HG03139 (cell line): ENCODE data around the gene EGFR.

ENCODE experiments used
- ATAC-seq: cut with Tn5 transposase; IDR thresholded peaks from one replicate; pipeline ENCODE4 v1.9.1; 2021; ENCODE audit not compliant: unreplicated experiment

EGFR gene

GRCh38 chr7:55121249-55121648 is 102.4 kb downstream of the EGFR start:
- ATAC-seq: no peak

GRCh38 chr7:55122263-55122662 is 103.4 kb downstream of the EGFR start:
- no peak for ATAC-seq

- ATAC-seq: no peak
These were observed 106.4 kb downstream of the EGFR start for GRCh38 chr7:55124989-55125875.

- ATAC-seq: no peak
These were observed 108.3 kb downstream of the EGFR start for GRCh38 chr7:55127135-55127551.

GRCh38 chr7:55127622-55128081 is 108.8 kb downstream of the EGFR start:
- no peak for ATAC-seq

GRCh38 chr7:55128693-55129394 is 110.0 kb downstream of the EGFR start:
- ATAC-seq: no peak

- ATAC-seq: no peak
These were observed 111.0 kb downstream of the EGFR start for GRCh38 chr7:55129541-55130394.

- ATAC-seq: no peak
These were observed 111.8 kb downstream of the EGFR start for GRCh38 chr7:55130395-55131141.

- no peak for ATAC-seq
These were observed 112.5 kb downstream of the EGFR start for GRCh38 chr7:55131142-55131929.

- ATAC-seq: no peak
These were observed 113.7 kb downstream of the EGFR start for GRCh38 chr7:55132550-55132889.

- ATAC-seq: no peak
These were observed 114.2 kb downstream of the EGFR start for GRCh38 chr7:55132890-55133551.

- no peak for ATAC-seq
These were observed 115.0 kb downstream of the EGFR start for GRCh38 chr7:55133630-55134358.

GRCh38 chr7:55134359-55134725 is 115.5 kb downstream of the EGFR start:
- ATAC-seq: no peak

GRCh38 chr7:55134786-55135185 is 116.0 kb downstream of the EGFR start:
- ATAC-seq: no peak

GRCh38 chr7:55135462-55135861 is 116.6 kb downstream of the EGFR start:
- ATAC-seq: no peak

- ATAC-seq: no peak
These were observed 119.8 kb downstream of the EGFR start for GRCh38 chr7:55138663-55139062.

- peak; percentile 80 for ATAC-seq
These were observed 121.6 kb downstream of the EGFR start for GRCh38 chr7:55140221-55140940.

- peak; percentile 23 for ATAC-seq
These were observed 122.1 kb downstream of the EGFR start for GRCh38 chr7:55140941-55141278.
